ENCODE results near the gene NID1. TPM values are rescaled to one million over a fixed set of nuclear protein-coding genes. Genes with fewer than 3 reads are reported as not detected.
"Not testable (repeated sequence)": the region's sequence is repeated elsewhere in the genome, so short reads cannot be mapped to it uniquely, and the experiment has no call there.

Gene NID1
- total RNA-seq, 1 experiment from 2014 or later = 12.9 TPM

DNA sequence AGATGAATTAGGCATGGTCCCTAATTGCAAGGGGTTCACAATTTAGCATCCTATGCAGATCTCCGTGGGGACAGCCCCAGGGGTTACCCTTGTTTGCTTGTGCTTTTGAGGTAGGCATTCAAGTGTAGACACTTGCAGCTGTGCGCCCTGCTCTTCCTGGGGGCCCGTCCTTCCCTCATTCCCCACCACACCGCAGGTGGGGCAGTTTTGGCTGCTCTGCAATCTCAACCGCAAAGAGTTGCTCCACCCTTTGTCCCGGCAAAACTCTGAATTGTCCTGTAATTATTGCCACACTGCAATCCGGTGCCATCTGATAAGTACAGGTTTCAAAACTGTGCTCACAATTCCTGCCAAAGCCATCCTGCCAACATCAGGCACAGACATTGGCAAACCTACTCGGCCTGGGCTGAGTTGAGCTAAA, 132.8 kb downstream of the NID1 start:
- peak; percentile 56 for DNase-seq
- no peaks in the 10 kb centered on the region for H3K36me3 ChIP-seq (replicated peaks; ENCODE audit: control insufficient read depth, insufficient read depth, low read length)
- no peak overlapping the region for H3K4me3 ChIP-seq (ENCODE audit: insufficient read depth, low read depth, low read length)
- no peaks in the 10 kb centered on the region for H3K27me3 ChIP-seq (ENCODE audit: control insufficient read depth, insufficient read depth, low read length)

DNA sequence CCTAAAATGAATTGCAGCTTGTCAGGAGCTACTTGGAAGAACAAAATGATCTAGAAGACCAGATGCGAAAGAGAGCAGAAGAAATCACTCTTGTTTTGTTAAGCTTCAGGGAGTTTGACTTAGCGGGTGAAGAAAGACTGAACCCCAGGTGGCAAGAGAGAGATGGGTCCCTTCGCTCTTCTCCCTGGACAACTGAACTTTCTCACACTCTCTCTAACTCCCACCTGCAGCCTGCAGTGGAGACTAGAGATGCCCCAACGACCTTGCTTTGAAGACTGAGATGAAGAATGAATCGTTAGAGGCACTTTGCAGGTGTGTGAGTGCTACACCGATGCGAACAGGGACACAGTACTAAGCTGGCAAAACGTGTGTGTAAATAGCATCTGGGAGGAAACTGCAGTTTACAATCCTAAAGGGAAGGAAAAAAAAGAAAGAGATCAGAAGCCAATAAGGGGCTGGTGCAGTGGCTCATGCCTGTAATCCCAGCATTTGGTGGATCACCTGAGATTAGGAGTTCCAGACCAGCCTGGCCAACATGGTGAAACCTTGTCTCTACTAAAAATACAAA, 133.6 kb downstream of the NID1 start:
- Histone ChIP-seq H3K27me3 (ENCODE audit: control insufficient read depth, insufficient read depth, low read length) (no peaks in the 10 kb centered on the region), H3K36me3 (replicated peaks; ENCODE audit: control insufficient read depth, insufficient read depth, low read length) (no peaks in the 10 kb centered on the region), H3K4me3 (ENCODE audit: insufficient read depth, low read depth, low read length) (no peak overlapping the region)
- DNase-seq = no peak

DNA sequence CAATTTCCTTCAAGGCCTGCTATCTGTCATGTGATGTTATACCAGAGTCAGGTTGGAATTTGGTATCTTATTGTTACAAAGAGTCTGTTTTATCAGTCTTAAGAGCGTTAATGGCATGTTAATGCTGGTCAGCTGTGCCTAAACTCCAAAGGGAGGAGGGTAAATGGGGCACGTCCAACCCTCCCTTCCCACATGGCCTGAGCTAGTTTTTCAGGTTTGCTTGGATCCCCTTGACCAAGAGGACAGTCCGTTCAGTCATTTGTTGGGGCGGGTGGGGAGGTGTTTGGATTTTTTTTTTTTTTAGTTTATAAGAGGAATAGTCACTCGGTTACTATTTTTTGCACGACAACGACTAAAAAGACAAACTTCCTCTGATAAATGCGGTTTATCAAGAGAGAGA, 134.3 kb downstream of the NID1 start:
- no peak overlapping the region for H3K4me3 ChIP-seq (ENCODE audit: insufficient read depth, low read depth, low read length)
- DNase-seq = no peak
- H3K27me3 ChIP-seq (ENCODE audit: control insufficient read depth, insufficient read depth, low read length) = no peaks in the 10 kb centered on the region
- no peaks in the 10 kb centered on the region for H3K36me3 ChIP-seq (replicated peaks; ENCODE audit: control insufficient read depth, insufficient read depth, low read length)

- Histone ChIP-seq H3K27me3 (ENCODE audit: control insufficient read depth, insufficient read depth, low read length) (no peaks in the 10 kb centered on the region; the same call in 1 of the 2 replicates), H3K4me3 (ENCODE audit: insufficient read depth, low read depth, low read length) (no peak overlapping the region), H3K36me3 (replicated peaks; ENCODE audit: control insufficient read depth, insufficient read depth, low read length) (no peaks in the 10 kb centered on the region)
- no peak for DNase-seq
Observed at GRCh38 chr1:235929216-235929615, 135.7 kb downstream of the NID1 start.

DNA sequence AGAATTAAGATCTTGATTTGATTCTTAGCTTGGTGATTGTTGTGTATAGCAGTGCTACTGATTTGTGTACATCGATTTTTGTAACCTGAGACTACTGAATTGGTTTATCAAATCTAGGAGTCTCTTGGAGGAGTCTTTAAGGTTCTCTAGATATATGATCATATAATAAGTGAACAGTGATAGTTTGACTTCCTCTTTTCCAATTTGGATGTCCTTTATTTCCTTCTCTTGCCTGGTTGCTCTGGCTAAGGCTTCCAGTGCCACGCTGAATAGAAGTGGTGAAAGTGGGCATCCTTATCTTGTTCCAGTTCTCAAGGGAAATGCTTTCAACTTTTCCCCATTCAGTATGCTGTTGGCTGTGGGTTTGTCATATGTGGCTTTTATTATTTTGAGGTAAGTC, 136.7 kb downstream of the NID1 start:
- Histone ChIP-seq H3K36me3 (replicated peaks; ENCODE audit: control insufficient read depth, insufficient read depth, low read length) (no peaks in the 10 kb centered on the region), H3K27me3 (ENCODE audit: control insufficient read depth, insufficient read depth, low read length) (no peaks in the 10 kb centered on the region; the same call in 1 of the 2 replicates), H3K4me3 (ENCODE audit: insufficient read depth, low read depth, low read length) (no peak overlapping the region)
- no peak for DNase-seq

DNA sequence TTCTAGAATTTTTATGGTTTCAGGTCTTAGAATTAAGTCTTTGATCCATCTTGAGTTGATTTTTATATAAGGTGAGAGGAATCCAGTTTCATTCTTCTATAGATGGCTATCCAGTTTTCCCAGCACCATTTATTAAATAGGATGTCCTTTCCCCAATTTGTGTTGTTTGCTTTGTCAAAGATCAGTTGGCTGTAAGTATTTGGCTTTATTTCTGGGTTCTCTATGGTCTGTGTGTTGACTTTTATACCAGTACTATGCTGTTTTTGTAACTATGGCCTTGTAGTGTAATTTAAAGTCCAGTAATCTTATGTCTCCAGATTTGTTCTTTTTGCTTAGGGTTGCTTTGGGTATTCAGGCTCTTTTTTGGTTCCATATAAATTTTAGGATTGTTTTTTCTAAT, 137.3 kb downstream of the NID1 start:
- H3K36me3 ChIP-seq (replicated peaks; ENCODE audit: control insufficient read depth, insufficient read depth, low read length); H3K27me3 ChIP-seq (ENCODE audit: control insufficient read depth, insufficient read depth, low read length); DNase-seq: not testable (repeated sequence)

More for the DNA sequence above, 137.3 kb downstream of the NID1 start:
- H3K4me3 ChIP-seq (ENCODE audit: insufficient read depth, low read depth, low read length) = not testable (repeated sequence)

Other genes with a start within 250 kb of the NID1 start
- gene LYST, start 198.2 kb downstream of the NID1 start, total RNA-seq (2014; rRNA removed; shearing (Covaris generic)) = 0.63 and 3.4 TPM in 2 replicates
- gene GPR137B, start 77.4 kb upstream of the NID1 start, total RNA-seq (2014; rRNA removed; shearing (Covaris generic)) = 1.5 and 1.6 TPM in 2 replicates
- gene ERO1B, start 216.9 kb upstream of the NID1 start, total RNA-seq (2014; rRNA removed; shearing (Covaris generic)) = 2.8 and 3.6 TPM in 2 replicates

Data from H7 (cell line).